Measurements from ENCODE around the gene MMP24OS.

- TF ChIP-seq CTCF (conservative IDR thresholded peaks at IDR 0.05) (peak; percentile 95), ZFX (IDR thresholded peaks at IDR 0.05) (peak; percentile 12; the same call in 1 of the 2 replicates)
Observed at GRCh38 chr20:35269055-35269781, 8.7 kb downstream of the MMP24OS start.

Measured in C4-2B (cell line).